GM19455 (cell line): ENCODE measurements around the gene CCDC85C.

Experiments
- ATAC-seq: cut with Tn5 transposase; IDR thresholded peaks from one replicate; pipeline ENCODE4 v1.9.1; 2021; ENCODE audit not compliant: unreplicated experiment

CCDC85C gene

GRCh38 chr14:99574099-99574880 is 29.7 kb downstream of the CCDC85C start:
- no peak for ATAC-seq

GRCh38 chr14:99573436-99574098 is 30.4 kb downstream of the CCDC85C start:
- ATAC-seq = no peak

GRCh38 chr14:99573000-99573330 is 31.0 kb downstream of the CCDC85C start:
- no peak for ATAC-seq

- ATAC-seq = no peak
These were observed 31.6 kb downstream of the CCDC85C start for GRCh38 chr14:99572173-99572999.

- ATAC-seq = no peak
These were observed 32.6 kb downstream of the CCDC85C start for GRCh38 chr14:99571303-99571986.

GRCh38 chr14:99570544-99571302 is 33.3 kb downstream of the CCDC85C start:
- no peak for ATAC-seq

- no peak for ATAC-seq
These were observed 34.1 kb downstream of the CCDC85C start for GRCh38 chr14:99569725-99570543.

- ATAC-seq = no peak
These were observed 35.1 kb downstream of the CCDC85C start for GRCh38 chr14:99568567-99569560.

GRCh38 chr14:99566390-99567354 is 37.3 kb downstream of the CCDC85C start:
- ATAC-seq = no peak

- ATAC-seq = no peak
These were observed 38.0 kb downstream of the CCDC85C start for GRCh38 chr14:99566009-99566389.

GRCh38 chr14:99565383-99565782 is 38.6 kb downstream of the CCDC85C start:
- no peak for ATAC-seq

GRCh38 chr14:99564926-99565259 is 39.1 kb downstream of the CCDC85C start:
- ATAC-seq = no peak

- no peak for ATAC-seq
These were observed 39.6 kb downstream of the CCDC85C start for GRCh38 chr14:99564256-99564925.

- no peak for ATAC-seq
These were observed 40.3 kb downstream of the CCDC85C start for GRCh38 chr14:99563749-99564129.

GRCh38 chr14:99562856-99563748 is 40.9 kb downstream of the CCDC85C start:
- ATAC-seq = no peak

GRCh38 chr14:99561864-99562263 is 42.1 kb downstream of the CCDC85C start:
- no peak for ATAC-seq
